ENCODE results near the gene CXXC1. TPM values are rescaled to one million over a fixed set of nuclear protein-coding genes. Genes with fewer than 3 reads are reported as not detected.

The CXXC1 gene
- total RNA-seq, 2 donors from 2014 or later, result 92.5 to 103 TPM

DNA sequence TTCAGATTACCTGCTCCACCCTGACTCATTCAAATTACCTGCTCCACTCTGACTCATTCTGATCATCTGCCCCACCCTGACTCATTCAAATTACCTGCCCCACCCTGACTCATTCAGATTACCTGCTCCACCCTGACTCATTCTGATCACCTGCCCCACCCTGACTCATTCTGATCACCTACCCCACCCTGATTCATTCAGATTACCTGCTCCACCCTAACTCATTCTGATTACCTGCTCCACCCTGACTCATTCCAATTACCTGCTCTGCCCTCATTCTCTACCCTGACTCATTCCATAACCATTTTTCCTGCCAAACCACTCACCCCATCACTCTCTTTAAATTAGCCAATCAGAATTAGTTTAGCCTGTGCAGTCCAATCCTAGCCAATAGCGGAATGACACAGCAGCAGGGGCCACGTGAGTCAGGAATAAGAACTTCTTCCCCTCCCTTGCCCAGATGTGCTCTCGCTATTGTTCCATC is 47.4 kb downstream of the CXXC1 start:
- H3K9me3 Mint-ChIP-seq, result peaks cover 9 to 11% of the 10 kb centered on the region in 2 donors
- DNase-seq, result peak; percentile 11 to 31
- H3K27ac Mint-ChIP-seq, result no peak overlapping the region
- peaks cover 9% of the 10 kb centered on the region in 2 donors for H3K36me3 Mint-ChIP-seq (ENCODE audit: insufficient read depth in 2 of 2)
- H3K4me3 Mint-ChIP-seq, result no peak overlapping the region
- peaks cover 9% of the 10 kb centered on the region for H3K4me1 Mint-ChIP-seq (ENCODE audit: low read depth)
- peak; percentile 64 to 80 for ATAC-seq (replicated peaks in 1 of 2)
- peaks cover 14% of the 10 kb centered on the region for H3K27me3 Mint-ChIP-seq (ENCODE audit: low read depth)

DNA sequence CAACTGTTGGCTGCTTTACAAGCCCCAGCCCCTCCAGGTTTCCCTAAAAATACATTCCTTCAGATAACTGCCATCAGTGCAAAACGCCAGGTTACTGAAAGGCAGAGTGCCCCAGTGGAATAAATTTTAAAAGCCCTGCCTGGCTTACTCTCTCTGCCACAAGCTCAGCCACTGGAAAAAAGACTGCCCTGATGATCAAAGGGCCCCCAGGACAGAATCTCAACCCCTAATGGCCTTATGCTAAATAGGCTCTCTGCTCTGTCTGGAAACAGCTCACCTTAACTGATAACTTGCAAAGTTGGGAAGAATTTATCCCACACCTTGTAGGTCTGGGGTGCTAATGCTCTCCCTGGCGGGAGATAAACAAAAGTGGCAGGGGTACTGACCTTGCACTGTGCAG is 55.1 kb downstream of the CXXC1 start:
- Mint-ChIP-seq H3K27ac (no peak overlapping the region), H3K4me1 (ENCODE audit: low read depth) (peaks cover 11% of the 10 kb centered on the region), H3K27me3 (ENCODE audit: low read depth) (peaks cover 29% of the 10 kb centered on the region), H3K36me3 (ENCODE audit: insufficient read depth in 2 of 2) (no peaks in the 10 kb centered on the region), H3K4me3 (no peak overlapping the region), H3K9me3 (no peaks in the 10 kb centered on the region)
- DNase-seq, result no peak
- ATAC-seq (replicated peaks in 1 of 2), result no peak

Other genes with a start within 250 kb of the CXXC1 start
- gene MYO5B, start 92.5 kb downstream of the CXXC1 start, total RNA-seq, result under 1 TPM; 0.12 to 0.39 TPM
- 1 to 10 TPM in 1 of 2 donors, under 1 TPM in 1; 0.97 to 1.6 TPM for gene CFAP53, start 21.2 kb downstream of the CXXC1 start, total RNA-seq
- gene MBD1, start 6.2 kb downstream of the CXXC1 start, total RNA-seq, result 10 to 100 TPM; 88.5 to 94.9 TPM
- gene SKA1, start 87.4 kb upstream of the CXXC1 start, total RNA-seq, result 10 to 100 TPM; 63.2 to 73.1 TPM

Data from activated T-cell treated with anti-CD3 and anti-CD28 coated beads, Interleukin-2, amount 50 U/mL, for 72 hours (primary cell).